ENCODE measurements around the gene KDM6B. TPM values are rescaled to one million over a fixed set of nuclear protein-coding genes. Genes with fewer than 3 reads are reported as not detected.

KDM6B gene
- total RNA-seq, 1 experiment from 2014 or later, result 41.3 TPM

- no peaks in the 10 kb centered on the region for H3K9me3 ChIP-seq (ENCODE audit: insufficient read depth, low read depth)
- H3K4me3 ChIP-seq, result no peak overlapping the region
- no peaks in the 10 kb centered on the region for H3F3A ChIP-seq (ENCODE audit: insufficient read depth, low read depth)
- H3K9me2 ChIP-seq (ENCODE audit: insufficient read depth), result no peaks in the 10 kb centered on the region
- DNase-seq, result no peak
- H3K4me2 ChIP-seq, result no peak overlapping the region
- H3K4me1 ChIP-seq (replicated peaks; ENCODE audit: insufficient read depth), result no peaks in the 10 kb centered on the region
- TF ChIP-seq EZH2 (IDR thresholded peaks at IDR 0.05; ENCODE audit: low read depth), result no peak
- TF ChIP-seq, protein P1, sequence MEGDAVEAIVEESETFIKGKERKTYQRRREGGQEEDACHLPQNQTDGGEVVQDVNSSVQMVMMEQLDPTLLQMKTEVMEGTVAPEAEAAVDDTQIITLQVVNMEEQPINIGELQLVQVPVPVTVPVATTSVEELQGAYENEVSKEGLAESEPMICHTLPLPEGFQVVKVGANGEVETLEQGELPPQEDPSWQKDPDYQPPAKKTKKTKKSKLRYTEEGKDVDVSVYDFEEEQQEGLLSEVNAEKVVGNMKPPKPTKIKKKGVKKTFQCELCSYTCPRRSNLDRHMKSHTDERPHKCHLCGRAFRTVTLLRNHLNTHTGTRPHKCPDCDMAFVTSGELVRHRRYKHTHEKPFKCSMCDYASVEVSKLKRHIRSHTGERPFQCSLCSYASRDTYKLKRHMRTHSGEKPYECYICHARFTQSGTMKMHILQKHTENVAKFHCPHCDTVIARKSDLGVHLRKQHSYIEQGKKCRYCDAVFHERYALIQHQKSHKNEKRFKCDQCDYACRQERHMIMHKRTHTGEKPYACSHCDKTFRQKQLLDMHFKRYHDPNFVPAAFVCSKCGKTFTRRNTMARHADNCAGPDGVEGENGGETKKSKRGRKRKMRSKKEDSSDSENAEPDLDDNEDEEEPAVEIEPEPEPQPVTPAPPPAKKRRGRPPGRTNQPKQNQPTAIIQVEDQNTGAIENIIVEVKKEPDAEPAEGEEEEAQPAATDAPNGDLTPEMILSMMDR (conservative IDR thresholded peaks at IDR 0.05), result no peak
- intact Hi-C loops (cut with micrococcal nuclease; ENCODE audit: unreplicated experiment), result no loop called here
- no peaks in the 10 kb centered on the region for H3K36me3 ChIP-seq (ENCODE audit: low read depth)
- no peaks in the 10 kb centered on the region for H4K20me1 ChIP-seq (ENCODE audit: insufficient read depth)
- CTCF ChIA-PET, result no interaction called here
- POLR2A ChIA-PET (ENCODE audit: unreplicated experiment), result no interaction called here
- H2AFZ ChIP-seq, result no peak overlapping the region
- no TSS peak for BruUV-seq (replicated peaks)
- H3K79me2 ChIP-seq (ENCODE audit: low read depth), result no peaks in the 10 kb centered on the region
- H3K27me3 ChIP-seq (ENCODE audit: insufficient read depth, low read depth), result no peaks in the 10 kb centered on the region
- H3K27ac ChIP-seq, result no peak overlapping the region
Measured at GRCh38 chr17:7794075-7794663, 39.8 kb upstream of the KDM6B start.

DNA sequence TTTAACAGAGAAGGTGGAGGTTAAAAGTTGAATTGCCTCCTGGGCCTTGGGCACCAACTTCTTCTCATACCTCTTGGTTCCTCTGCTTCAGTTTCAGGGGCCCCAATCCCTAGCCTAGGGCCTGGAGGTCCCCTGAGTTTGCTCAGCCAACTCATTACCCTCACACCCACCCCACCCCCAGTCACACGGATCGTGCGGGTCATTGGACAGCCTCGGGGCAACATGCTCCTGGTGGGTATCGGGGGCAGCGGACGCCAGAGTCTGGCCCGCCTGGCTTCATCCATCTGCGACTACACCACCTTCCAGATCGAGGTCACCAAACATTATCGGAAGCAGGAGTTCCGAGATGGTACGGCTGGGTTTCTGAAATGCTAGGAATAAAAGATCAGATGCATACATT lies 36.0 kb upstream of the KDM6B start:
- Histone ChIP-seq H2AFZ (no peak overlapping the region), H3K4me3 (no peak overlapping the region), H3K36me3 (ENCODE audit: low read depth) (no peaks in the 10 kb centered on the region), H3F3A (ENCODE audit: insufficient read depth, low read depth) (no peaks in the 10 kb centered on the region), H3K4me1 (replicated peaks; ENCODE audit: insufficient read depth) (no peaks in the 10 kb centered on the region), H4K20me1 (ENCODE audit: insufficient read depth) (no peaks in the 10 kb centered on the region), H3K27ac (no peak overlapping the region), H3K79me2 (ENCODE audit: low read depth) (no peaks in the 10 kb centered on the region), H3K9me3 (ENCODE audit: insufficient read depth, low read depth) (no peaks in the 10 kb centered on the region), H3K27me3 (ENCODE audit: insufficient read depth, low read depth) (no peaks in the 10 kb centered on the region), H3K4me2 (no peak overlapping the region), H3K9me2 (ENCODE audit: insufficient read depth) (no peaks in the 10 kb centered on the region)
- ChIA-PET CTCF (no interaction called here), POLR2A (ENCODE audit: unreplicated experiment) (no interaction called here)
- TF ChIP-seq, protein P1 (conservative IDR thresholded peaks at IDR 0.05), result no peak
- no peak for TF ChIP-seq EZH2 (IDR thresholded peaks at IDR 0.05; ENCODE audit: low read depth)
- no peak for DNase-seq
- intact Hi-C loops (cut with micrococcal nuclease; ENCODE audit: unreplicated experiment), result no loop called here
- no TSS peak for BruUV-seq (replicated peaks)

DNA sequence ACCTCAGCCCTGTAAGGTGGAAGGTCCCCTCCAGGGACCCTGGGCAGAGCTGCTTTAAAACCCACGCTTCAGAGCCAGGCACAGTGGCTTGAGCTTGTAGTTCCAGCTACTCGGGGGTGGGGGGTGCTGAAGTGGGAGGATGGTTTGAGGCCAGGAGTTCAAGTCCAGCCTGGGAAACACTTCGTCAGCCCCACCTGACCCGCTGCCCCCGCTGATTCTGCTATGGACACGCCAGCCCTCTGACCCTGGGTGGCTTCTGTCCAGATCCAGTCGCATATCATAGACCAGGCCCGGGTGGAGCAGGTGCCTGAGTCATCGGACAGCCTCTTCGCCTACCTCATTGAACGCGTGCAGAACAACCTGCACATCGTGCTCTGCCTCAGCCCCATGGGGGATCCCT lies 35.2 kb upstream of the KDM6B start:
- Histone ChIP-seq H3F3A (ENCODE audit: insufficient read depth, low read depth) (no peaks in the 10 kb centered on the region), H3K9me2 (ENCODE audit: insufficient read depth) (no peaks in the 10 kb centered on the region), H3K27ac (no peak overlapping the region), H3K79me2 (ENCODE audit: low read depth) (no peaks in the 10 kb centered on the region), H2AFZ (no peak overlapping the region), H3K4me2 (no peak overlapping the region), H3K9me3 (ENCODE audit: insufficient read depth, low read depth) (no peaks in the 10 kb centered on the region), H3K27me3 (ENCODE audit: insufficient read depth, low read depth) (no peaks in the 10 kb centered on the region), H3K36me3 (ENCODE audit: low read depth) (no peaks in the 10 kb centered on the region), H3K4me1 (replicated peaks; ENCODE audit: insufficient read depth) (no peaks in the 10 kb centered on the region), H4K20me1 (ENCODE audit: insufficient read depth) (no peaks in the 10 kb centered on the region), H3K4me3 (no peak overlapping the region)
- intact Hi-C loops (cut with micrococcal nuclease; ENCODE audit: unreplicated experiment), result no loop called here
- DNase-seq, result no peak
- CTCF ChIA-PET, result interaction anchor here (0.6 kb wide), 1 partner anchor 97 kb away, joined by 6 read pairs; no protein-coding TSS in a partner anchor
- POLR2A ChIA-PET (ENCODE audit: unreplicated experiment), result no interaction called here
- BruUV-seq (replicated peaks), result no TSS peak
- TF ChIP-seq, protein P1 (conservative IDR thresholded peaks at IDR 0.05), result no peak
- TF ChIP-seq EZH2 (IDR thresholded peaks at IDR 0.05; ENCODE audit: low read depth), result no peak

Data from PC-9 (cell line).